Stimulated activated CD8-positive, alpha-beta memory T cell treated with anti-CD3 and anti-CD28 coated beads, Interleukin-4, amount 100 ng/mL, for 4 hours (primary cell): ENCODE measurements around the gene CECR2.

Experiments used
- DNase-seq, 2 donors: peaks; one replicate each; pipeline ENCODE4 v3.0.0-alpha.2; 2020; ENCODE audit warnings: low read depth in 2 of 2, low spot score in 1 of 2

The CECR2 gene

DNA sequence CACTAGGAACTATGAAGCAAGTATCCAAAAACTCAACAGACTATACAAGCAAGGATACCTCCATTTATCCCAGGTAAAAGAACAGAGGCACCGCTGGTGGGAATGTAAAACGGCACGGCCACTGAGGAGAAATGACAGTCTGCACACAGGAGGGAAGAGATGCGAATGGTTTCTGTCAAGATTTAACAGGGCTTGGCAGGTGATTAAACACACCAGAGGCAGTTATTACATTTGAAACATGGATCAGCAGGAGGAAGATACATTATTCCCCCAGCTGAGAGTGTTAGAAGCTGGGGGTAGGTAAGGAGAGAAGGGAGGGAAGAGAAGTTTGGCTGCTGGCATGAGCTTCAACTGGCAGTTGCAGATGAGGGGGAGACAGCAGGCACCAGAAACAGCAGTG lies 229.1 kb downstream of the CECR2 start:
- DNase-seq, result no peak

DNA sequence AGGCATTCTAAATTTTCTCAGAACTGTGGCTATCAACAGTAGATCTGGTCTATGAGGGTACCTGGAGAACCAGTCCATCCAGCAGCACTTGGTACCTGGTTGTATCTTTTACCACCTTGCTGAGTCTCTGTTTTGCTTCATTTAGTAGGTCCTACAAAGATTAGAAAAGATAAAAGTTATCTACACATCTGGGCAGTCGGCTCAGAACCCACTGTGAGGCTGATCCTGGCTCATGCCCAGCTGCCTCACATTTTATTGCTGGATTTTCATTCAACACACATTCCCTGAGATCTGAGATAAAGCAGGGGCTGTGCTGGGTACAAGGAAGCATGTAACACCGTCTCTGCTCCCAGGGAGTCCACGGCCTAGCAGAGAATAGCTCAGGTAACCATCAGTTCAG lies 231.8 kb downstream of the CECR2 start:
- no peak for DNase-seq

DNA sequence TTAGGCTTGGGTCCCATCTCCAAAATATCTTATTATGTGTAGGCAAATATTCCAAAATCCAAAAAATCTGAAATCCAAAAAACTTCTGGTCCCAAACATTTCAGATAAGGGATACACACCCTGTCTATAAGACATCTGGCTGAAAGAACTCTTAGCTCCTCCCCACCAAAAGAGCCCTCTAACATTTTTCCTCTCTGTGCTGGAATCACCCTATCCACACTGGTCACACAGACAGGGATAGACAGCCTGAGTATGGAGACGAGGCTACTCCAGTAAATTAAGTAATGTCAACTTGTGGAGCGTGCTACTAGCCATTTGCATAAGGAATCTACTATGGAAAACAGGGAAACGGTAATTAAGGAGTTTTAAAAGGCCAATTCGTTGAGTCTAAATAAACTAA lies 234.4 kb downstream of the CECR2 start:
- DNase-seq, result no peak

DNA sequence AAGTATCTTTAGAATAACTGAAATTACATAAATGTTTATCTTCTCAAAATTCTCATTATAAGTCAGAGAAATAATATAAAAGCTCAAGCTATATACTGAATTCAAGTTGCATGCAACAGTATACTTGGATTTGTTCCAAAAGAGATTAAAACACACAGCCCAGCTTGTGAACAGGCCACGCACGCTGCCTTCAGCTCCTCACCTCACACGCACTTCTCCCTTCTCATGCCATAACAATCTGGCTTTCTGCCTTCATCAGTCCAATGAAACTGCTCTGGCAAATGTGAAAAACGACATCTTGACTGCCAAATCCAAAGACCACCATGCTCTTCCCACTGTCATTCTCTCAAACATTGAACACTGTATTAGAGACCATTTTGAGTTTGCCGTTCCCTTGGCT lies 237.2 kb downstream of the CECR2 start:
- DNase-seq, result no peak
